GM19463 (cell line): Measurements from ENCODE around the gene TMC7.

Experiments used
- ATAC-seq: cut with Tn5 transposase; IDR thresholded peaks from one replicate; pipeline ENCODE4 v1.9.1; 2021; ENCODE audit warnings: mild to moderate bottlenecking, moderate library complexity; ENCODE audit not compliant: unreplicated experiment

Gene TMC7

GRCh38 chr16:19086322-19087199 is 102.8 kb downstream of the TMC7 start:
- peak; percentile 88 for ATAC-seq

- ATAC-seq = no peak
Measured at GRCh38 chr16:19088341-19088916, 104.7 kb downstream of the TMC7 start.

- ATAC-seq = no peak
Measured at GRCh38 chr16:19089410-19089955, 105.7 kb downstream of the TMC7 start.

DNA sequence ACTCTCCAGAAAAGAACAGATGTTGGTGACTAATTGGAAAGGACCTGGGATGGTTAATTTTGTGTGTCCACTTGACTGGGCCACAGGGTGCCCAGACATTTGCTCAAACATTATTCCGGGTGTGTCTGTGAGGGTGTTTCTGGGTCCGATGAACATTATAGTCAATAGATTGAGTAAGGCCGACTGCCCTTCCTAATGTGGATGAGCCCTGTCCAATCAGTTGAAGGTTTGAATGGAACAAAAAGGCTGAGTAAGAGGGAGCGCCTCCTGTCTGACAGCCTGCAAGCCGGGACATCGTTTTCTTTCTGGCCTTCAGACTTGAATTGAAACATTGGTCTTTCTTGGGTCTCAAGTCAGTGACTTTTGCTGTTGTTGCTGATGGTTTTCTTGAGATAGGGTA is 107.2 kb downstream of the TMC7 start:
- no peak for ATAC-seq

GRCh38 chr16:19092653-19093410 is 109.1 kb downstream of the TMC7 start:
- ATAC-seq = no peak

DNA sequence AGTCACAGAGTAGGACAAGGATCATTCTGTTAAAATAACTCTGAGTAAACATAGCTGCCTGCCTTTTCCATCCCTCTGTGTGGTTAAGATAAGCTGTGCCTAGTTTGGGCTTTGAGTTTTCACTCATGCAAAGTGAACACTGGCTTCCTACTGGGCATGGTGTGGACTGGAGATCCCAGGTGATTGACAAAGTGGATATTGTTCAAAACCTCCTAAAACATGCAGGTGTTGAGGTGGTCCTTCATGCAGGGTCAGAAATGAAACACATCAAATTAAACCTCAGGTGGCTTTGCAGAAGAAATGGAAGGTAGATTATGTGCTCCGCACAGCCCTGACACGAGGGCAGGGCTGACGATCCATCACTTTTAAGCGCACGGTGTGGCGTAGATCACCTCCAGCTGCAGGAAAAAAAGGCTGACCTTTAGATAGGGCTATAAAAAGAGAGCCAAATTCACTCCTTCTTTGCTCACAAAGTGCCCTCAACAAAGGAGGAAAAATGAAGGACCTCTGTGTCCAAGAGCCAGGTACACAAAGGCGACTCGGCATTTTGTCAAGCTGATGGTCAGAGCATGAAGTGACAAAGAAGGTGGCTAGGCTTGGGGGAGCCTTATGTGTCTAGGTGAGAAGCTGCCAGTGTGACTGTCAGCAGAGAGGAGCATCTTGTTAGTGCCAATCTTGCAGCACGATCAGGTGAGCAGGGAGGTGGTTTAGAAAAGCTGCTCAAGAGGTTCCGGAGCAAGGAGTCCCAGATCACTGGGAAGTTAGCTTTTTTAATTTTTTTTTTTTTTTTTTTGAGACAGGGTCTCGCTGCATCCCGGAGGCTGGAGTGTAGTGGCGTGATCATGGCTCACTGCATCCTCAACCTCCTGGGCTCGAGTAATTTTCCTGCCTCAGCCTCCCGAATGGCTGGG is 110.2 kb downstream of the TMC7 start:
- ATAC-seq = no peak

DNA sequence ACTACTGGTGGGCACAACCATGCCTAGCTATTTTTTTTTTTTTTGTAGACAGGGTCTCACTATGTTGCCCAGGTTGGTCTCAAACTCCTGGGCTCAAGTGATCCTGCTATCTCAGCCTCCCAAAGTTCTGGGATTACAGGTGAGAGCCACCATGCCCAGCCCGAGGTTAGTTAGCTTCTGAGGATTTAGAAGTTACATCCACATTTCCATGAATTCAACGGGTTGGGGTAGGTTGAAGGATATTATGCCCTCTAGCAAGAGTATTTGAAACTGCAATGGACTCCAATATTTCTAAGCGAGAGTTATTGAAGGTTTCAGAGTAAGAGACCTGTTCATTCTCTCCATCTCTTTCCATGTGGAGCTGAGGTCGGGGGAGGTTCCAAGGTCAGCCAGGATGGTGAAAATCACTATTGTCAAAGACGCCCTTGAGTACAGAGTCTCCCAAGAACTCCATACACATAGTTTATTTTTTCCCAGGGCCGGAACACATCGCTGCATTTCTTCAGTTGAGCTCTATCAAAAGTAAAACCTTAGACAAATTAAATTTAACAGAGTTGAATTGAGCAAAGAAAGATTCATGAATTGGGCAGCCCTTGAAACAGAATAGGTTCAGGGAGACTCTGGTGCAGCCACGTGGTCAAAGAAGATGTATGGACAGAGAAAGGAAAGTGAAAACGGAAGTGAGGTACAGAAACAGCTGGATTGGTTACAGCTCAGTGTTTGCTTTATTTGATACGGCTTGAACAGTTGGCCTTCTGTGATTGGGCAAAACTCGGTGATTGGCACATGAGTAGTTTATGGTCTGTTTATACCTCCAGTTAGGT is 111.0 kb downstream of the TMC7 start:
- no peak for ATAC-seq

DNA sequence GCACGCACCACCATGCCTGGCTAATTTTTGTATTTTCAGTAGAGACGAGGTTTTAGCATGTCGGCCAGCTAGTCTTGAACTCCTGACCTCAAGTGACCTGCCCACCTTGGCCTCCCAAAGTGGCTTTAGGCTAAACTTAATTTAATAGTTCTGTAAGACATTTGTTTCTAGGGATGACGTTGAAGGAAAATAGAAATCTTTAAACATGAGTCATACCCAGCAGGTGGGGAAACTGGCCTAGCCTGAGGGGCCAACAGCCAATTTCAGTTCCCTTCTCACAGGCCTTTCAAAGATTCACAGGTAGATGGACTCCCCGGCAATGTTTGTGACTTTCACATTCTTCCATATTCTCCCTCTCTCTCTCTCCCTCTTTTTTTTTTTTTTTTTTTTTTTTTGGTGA is 111.9 kb downstream of the TMC7 start:
- ATAC-seq = no peak

DNA sequence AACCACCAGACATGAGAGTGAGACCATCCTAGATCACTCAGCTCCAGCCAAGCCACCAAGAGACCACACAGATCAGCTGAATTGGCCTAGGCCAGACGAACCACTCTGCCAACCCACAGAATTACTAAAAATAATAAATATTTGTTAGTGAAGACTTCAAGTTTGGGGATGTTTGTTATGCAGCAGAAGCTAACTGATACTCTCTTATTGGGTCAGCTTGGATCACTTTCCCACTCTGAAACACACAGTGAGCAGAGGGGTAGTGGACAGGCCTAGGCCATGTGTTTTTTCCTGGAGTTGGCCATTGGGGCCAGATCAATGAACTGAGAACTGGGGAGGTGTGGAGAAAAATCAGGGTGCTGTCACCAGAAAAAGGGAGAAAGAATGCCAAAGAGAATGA is 114.4 kb downstream of the TMC7 start:
- no peak for ATAC-seq

GRCh38 chr16:19102187-19102872 is 118.6 kb downstream of the TMC7 start:
- no peak for ATAC-seq

- ATAC-seq = no peak
Measured at GRCh38 chr16:19104607-19105006, 120.9 kb downstream of the TMC7 start.

GRCh38 chr16:19105131-19105530 is 121.4 kb downstream of the TMC7 start:
- no peak for ATAC-seq

- ATAC-seq = no peak
Measured at GRCh38 chr16:19105891-19106624, 122.3 kb downstream of the TMC7 start.

GRCh38 chr16:19106625-19107020 is 122.9 kb downstream of the TMC7 start:
- no peak for ATAC-seq

- no peak for ATAC-seq
Measured at GRCh38 chr16:19108409-19109287, 124.9 kb downstream of the TMC7 start.

GRCh38 chr16:19109288-19109664 is 125.5 kb downstream of the TMC7 start:
- no peak for ATAC-seq
